Heart left ventricle (tissue), 16 donors: Measurements from ENCODE around the gene HHATL. TPM values are rescaled to one million over a fixed set of nuclear protein-coding genes. Genes with fewer than 3 reads are reported as not detected.

ENCODE experiments used
- ATAC-seq, 4 donors: fragments of 200-7000 bp; cut with Tn5 transposase; one replicate each; pipeline ENCODE4 v1.9.1; 2020 to 2022; ENCODE audit warnings: moderate library complexity in 4 of 4, mild to moderate bottlenecking in 3 of 4, moderate number of reproducible peaks in 1 of 4
- DNase-seq, 5 donors: peaks; one replicate each; pipeline ENCODE4 v3.0.0-alpha.2; 2020
- H3K27ac ChIP-seq, 12 donors: fragments of 200-600 bp; sonication (generic) in 4 of 12; one replicate each; pipeline versions ENCODE4 v1.5.0 to v1.8.0; 2016 to 2022; ENCODE audit warnings: mild to moderate bottlenecking in 2 of 12
- H3K27me3 ChIP-seq, 9 donors: fragments of 200-600 bp; sonication (generic) in 2 of 9; one replicate each; pipeline versions ENCODE4 v1.5.1 to v1.8.0; 2016 to 2022; ENCODE audit warnings: mild to moderate bottlenecking in 3 of 9
- H3K36me3 ChIP-seq, 9 donors: fragments of 200-600 bp; sonication (generic) in 2 of 9; one replicate each; pipeline versions ENCODE4 v1.5.0 to v1.8.0; 2018 to 2022; ENCODE audit warnings: mild to moderate bottlenecking in 2 of 9
- H3K4me1 ChIP-seq, 12 donors: fragments of 200-600 bp; sonication (generic) in 4 of 12; one replicate each; pipeline versions ENCODE4 v1.5.0 to v1.8.0; 2016 to 2022; ENCODE audit warnings: mild to moderate bottlenecking in 3 of 12
- H3K4me3 ChIP-seq, 12 donors: fragments of 200-600 bp; sonication (generic) in 4 of 12; one replicate each; pipeline versions ENCODE4 v1.5.0 to v1.8.0; 2017 to 2022; ENCODE audit warnings: mild to moderate bottlenecking in 9 of 12, moderate library complexity in 4 of 12
- H3K9me3 ChIP-seq, 12 donors: fragments of 200-600 bp; sonication (generic) in 4 of 12; one replicate each; pipeline versions ENCODE4 v1.5.0 to v1.8.0; 2016 to 2022; ENCODE audit warnings: mild to moderate bottlenecking in 1 of 12
- CTCF ChIP-seq, 12 donors: fragments of 200-600 bp; sonication (generic) in 4 of 12; IDR thresholded peaks; one replicate each; pipeline versions ENCODE4 v1.5.0 to v1.8.0; 2018 to 2022; ENCODE audit warnings: antibody characterized with exemption in 12 of 12, mild to moderate bottlenecking in 5 of 12
- POLR2A ChIP-seq, 2 donors: fragments of 450-650 bp; IDR thresholded peaks; one replicate each; pipeline ENCODE4 v1.6.1; 2017; ENCODE audit warnings: antibody characterized with exemption in 2 of 2, mild to moderate bottlenecking in 2 of 2, moderate library complexity in 2 of 2
- WGBS, 4 donors: extraction: QIAGEN DNeasy Blood & Tissue Kit in 2 of 4; methylation state at CpG; one replicate each; pipeline versions ENCODE4 v1.1.5 to v1.1.7; 2013 to 2018; 5-methylcytosine and 5-hydroxymethylcytosine counted together
- intact Hi-C, 10 donors: fragments of 100-400 bp; cut with DNase I; formaldehyde crosslinking; loops; one replicate each; pipeline versions ENCODE4 v1.11.1 to v1.14.2; 2022
- polyA plus RNA-seq, 2 donors: library from polyadenylated mRNA; stranded (reverse); fragments of 200-250 nt; gene quantifications; one replicate each; pipeline ENCODE4 v1.2.3, GENCODE V29; 2013
- total RNA-seq, 9 donors: library from RNA; depleted of rRNA in 2 of 9; stranded (reverse); fragments of >200 nt in 2 of 9; fragmentation: NEBNext Ultra II Directional in 3 of 9; extraction: Animal tissue kit (Norgen Biotek cat#: 25700) in 3 of 9; gene quantifications; one replicate each; pipeline versions ENCODE4 v1.1.0 to v1.2.4, GENCODE V29; 2016 to 2023
- donor health status: ischemic (EF 13 %, LVEDD 7.1; RV severe dilation, severe dysfunction).
- donor health status: healthy with polysubstance abuse.
- donor health status: DM: no; HTN: yes; CAD: no.
- donor health status: DM: no; HTN: no; CAD: no.
- donor health status: ischemic (EF 25% LVEDD 6.9; RV normal size, moderate dysfunction).
- donor health status: ischemic (EF 25% LVEDD 5.7; RV mildly dilated, moderate dysfunction).
- donor health status: healthy.
- donor health status: DM: yes; HTN: yes; CAD: no.
- donor health status: ischemic (EF 35%, LVEDD 5.7; RV mildly dilated, moderate dysfunction).
- donor health status: nonischemic (EF 11% LVEDD 7.7; RV severe dilation, severe dysfunction).
- donor health status: DM: yes; HTN: yes; CAD: no.
- donor health status: PGD.
- donor health status: ischemic (EF 29% LVEDD 5.4; RV normal size, mild dysfunction).
- donor health status: nonischemic (EF 23%, LVEDD 6.1; RV moderate dilation, normal function).

The HHATL gene
- total and polyA plus RNA-seq, 11 donors = 188 to 1,023 (median 538) TPM

GRCh38 chr3:42707620-42708355, 5.2 kb upstream of the HHATL start:
- H3K4me1 ChIP-seq = peaks cover 0 to 38% (median 1%) of the 10 kb centered on the region in 12 donors
- DNase-seq (peak in 2 of 5 donors; percentile 2 to 11), ATAC-seq (no peak)
- 73 to 90% (median 84%) methylated on average over 7 to 8 of the region's 8 CpGs for WGBS, 4 donors
- H3K36me3 ChIP-seq = no peaks in the 10 kb centered on the region
- intact Hi-C loops = no loop called here
- no peaks in the 10 kb centered on the region for H3K9me3 ChIP-seq
- H3K27me3 ChIP-seq = no peaks in the 10 kb centered on the region
- TF ChIP-seq POLR2A (IDR thresholded peaks at IDR 0.05) = no peak
- TF ChIP-seq CTCF (IDR thresholded peaks at IDR 0.05) = no peak
- no peak overlapping the region for H3K27ac ChIP-seq
- H3K4me3 ChIP-seq = no peak overlapping the region

GRCh38 chr3:42706721-42707619, 4.4 kb upstream of the HHATL start:
- peak overlapping the region in 2 of 12 donors; percentile 97 for H3K27ac ChIP-seq
- WGBS, 4 donors = 72 to 80% (median 76%) methylated on average over 7 of the region's 7 CpGs
- ATAC-seq (no peak), DNase-seq (peak in 3 of 5 donors; percentile 2 to 15 (median 12))
- no peaks in the 10 kb centered on the region for H3K36me3 ChIP-seq
- H3K9me3 ChIP-seq = no peaks in the 10 kb centered on the region
- H3K4me1 ChIP-seq = peaks cover 0 to 38% (median 1%) of the 10 kb centered on the region in 12 donors
- no peaks in the 10 kb centered on the region for H3K27me3 ChIP-seq
- no peak overlapping the region for H3K4me3 ChIP-seq
- TF ChIP-seq CTCF (IDR thresholded peaks at IDR 0.05) = no peak
- no peak for TF ChIP-seq POLR2A (IDR thresholded peaks at IDR 0.05)
- intact Hi-C loops = no loop called here

- ATAC-seq (no peak), DNase-seq (peak in 3 of 5 donors; percentile 9 to 36 (median 18))
- 60 to 65% (median 62%) methylated on average over 10 of the region's 10 CpGs for WGBS, 4 donors
- Histone ChIP-seq H3K27me3 (no peaks in the 10 kb centered on the region), H3K27ac (peak overlapping the region in 7 of 12 donors; percentile 43 to 97 (median 88)), H3K9me3 (no peaks in the 10 kb centered on the region), H3K4me1 (peaks cover 0 to 38% (median 1%) of the 10 kb centered on the region in 12 donors), H3K4me3 (no peak overlapping the region), H3K36me3 (no peaks in the 10 kb centered on the region)
- intact Hi-C loops = no loop called here
- TF ChIP-seq POLR2A (IDR thresholded peaks at IDR 0.05) (no peak), CTCF (IDR thresholded peaks at IDR 0.05) (no peak)
These were observed 3.5 kb upstream of the HHATL start for GRCh38 chr3:42705962-42706585.
